Gastroesophageal sphincter (tissue), 4 donors: ENCODE data around the gene UMAD1. TPM values are rescaled to one million over a fixed set of nuclear protein-coding genes. Genes with fewer than 3 reads are reported as not detected.

Experiments used
- ATAC-seq: fragments of 150-250 bp; one replicate; pipeline ENCODE4 v1.9.1; 2016; ENCODE audit warnings: mild to moderate bottlenecking, moderate library complexity
- H3K27ac ChIP-seq, 4 donors: fragments of 200-600 bp; sonication (generic) in 3 of 4; 1 replicate in 3 of 4; 2 replicates in 1 of 4; pipeline ENCODE4 v1.5.1; 2016 to 2019
- H3K27me3 ChIP-seq: fragments of 200-600 bp; sonication (generic); one replicate; pipeline ENCODE4 v1.5.1; 2019
- H3K36me3 ChIP-seq, 2 donors: fragments of 200-600 bp; sonication (generic); one replicate each; pipeline ENCODE4 v1.5.1; 2019; ENCODE audit warnings: control low read depth in 1 of 2
- H3K4me1 ChIP-seq, 3 donors: fragments of 200-600 bp; sonication (generic); 1 replicate in 2 of 3; 2 replicates in 1 of 3; pipeline ENCODE4 v1.5.1; 2016 to 2019; ENCODE audit warnings: control low read depth in 2 of 3
- H3K4me3 ChIP-seq, 2 donors: fragments of 200-600 bp; sonication (generic); one replicate each; pipeline ENCODE4 v1.5.1; 2019; ENCODE audit warnings: mild to moderate bottlenecking in 1 of 2, moderate library complexity in 1 of 2
- H3K9me3 ChIP-seq, 3 donors: fragments of 200-600 bp; sonication (generic); one replicate each; pipeline ENCODE4 v1.5.1; 2017 to 2019; ENCODE audit warnings: control low read depth in 2 of 3
- EP300 ChIP-seq: sonication (generic); formaldehyde crosslinking; IDR thresholded peaks from one replicate; pipeline ENCODE4 v1.6.1; 2017; ENCODE audit warnings: antibody characterized with exemption, mild to moderate bottlenecking
- POLR2A ChIP-seq, 2 donors: fragments of 450-650 bp; IDR thresholded peaks; one replicate each; pipeline ENCODE4 v1.6.1; 2017; ENCODE audit warnings: antibody characterized with exemption in 2 of 2, mild to moderate bottlenecking in 2 of 2, moderate library complexity in 1 of 2
- POLR2AphosphoS5 ChIP-seq: sonication (generic); formaldehyde crosslinking; IDR thresholded peaks from one replicate; pipeline ENCODE4 v1.6.1; 2017; ENCODE audit warnings: antibody characterized with exemption
- WGBS, 2 donors: methylation state at CpG; one replicate each; pipeline ENCODE4 v1.1.5; 2018; ENCODE audit warnings: low coverage in 1 of 2; 5-methylcytosine and 5-hydroxymethylcytosine counted together
- total RNA-seq, 4 donors: library from RNA; depleted of rRNA; stranded (reverse); fragments of >200 nt; gene quantifications; one replicate each; pipeline ENCODE4 v1.1.0, GENCODE V29; 2016
- TF ChIP-seq, protein P1 (sequence below), 4 experiments: fragments of 200-600 bp in 2 of 4; fragments of 450-650 bp in 2 of 4; sonication (generic) in 1 of 4; IDR thresholded peaks; one replicate each; pipeline ENCODE4 v1.5.1; 2017 to 2019; ENCODE audit warnings: antibody characterized with exemption in 4 of 4, mild to moderate bottlenecking in 2 of 4, moderate library complexity in 2 of 4

UMAD1 gene
- total RNA-seq, 4 donors from 2014 or later: 7.4 to 24.4 (median 15.9) TPM

DNA sequence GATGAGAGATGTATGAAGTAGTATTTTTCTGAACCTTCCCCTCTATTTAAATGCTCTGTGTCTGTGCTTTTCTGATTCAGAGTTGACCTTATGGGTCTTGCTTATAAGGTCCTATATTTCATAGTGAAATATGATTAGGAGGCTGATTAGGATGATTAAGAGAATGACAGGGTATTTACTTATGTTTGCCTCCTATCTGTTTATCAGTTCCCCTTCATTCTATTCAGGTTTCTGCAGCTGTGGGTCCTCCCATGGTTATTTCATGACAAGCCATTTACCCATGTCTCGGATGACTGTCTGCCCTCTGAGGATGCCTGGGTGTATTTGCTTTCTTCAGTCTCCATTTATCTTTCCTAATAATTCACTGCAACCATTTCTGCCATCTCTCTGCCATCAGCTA, 61.0 kb downstream of the UMAD1 start:
- Histone ChIP-seq H3K4me3 (no peak overlapping the region), H3K4me1 (peaks cover 0 to 33% (median 0%) of the 10 kb centered on the region in 3 donors)

DNA sequence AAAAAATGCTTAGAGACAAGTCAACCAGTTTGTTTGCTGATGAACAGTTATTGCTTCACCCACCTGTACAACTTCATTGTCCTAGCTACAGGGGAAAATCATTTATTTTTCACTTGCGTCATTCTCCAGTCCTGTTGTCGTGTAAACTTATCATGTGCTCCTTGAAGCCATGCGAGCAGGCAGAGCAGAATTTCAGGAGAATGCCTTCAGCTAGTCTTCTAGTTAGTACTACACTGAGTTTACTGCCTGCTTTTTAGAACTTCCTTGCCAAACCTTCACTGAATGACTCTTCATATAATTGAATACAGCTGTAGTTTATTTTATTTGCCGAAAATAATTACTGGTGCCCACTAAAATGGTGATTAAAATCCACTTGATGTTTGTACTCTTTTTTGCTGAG, 62.3 kb downstream of the UMAD1 start:
- H3K4me3 ChIP-seq: no peak overlapping the region
- H3K4me1 ChIP-seq: peaks cover 0 to 36% (median 0%) of the 10 kb centered on the region in 3 donors
- no peaks in the 10 kb centered on the region for H3K27me3 ChIP-seq
- H3K27ac ChIP-seq: no peak overlapping the region
- no peak for ATAC-seq
- TF ChIP-seq, protein P1, sequence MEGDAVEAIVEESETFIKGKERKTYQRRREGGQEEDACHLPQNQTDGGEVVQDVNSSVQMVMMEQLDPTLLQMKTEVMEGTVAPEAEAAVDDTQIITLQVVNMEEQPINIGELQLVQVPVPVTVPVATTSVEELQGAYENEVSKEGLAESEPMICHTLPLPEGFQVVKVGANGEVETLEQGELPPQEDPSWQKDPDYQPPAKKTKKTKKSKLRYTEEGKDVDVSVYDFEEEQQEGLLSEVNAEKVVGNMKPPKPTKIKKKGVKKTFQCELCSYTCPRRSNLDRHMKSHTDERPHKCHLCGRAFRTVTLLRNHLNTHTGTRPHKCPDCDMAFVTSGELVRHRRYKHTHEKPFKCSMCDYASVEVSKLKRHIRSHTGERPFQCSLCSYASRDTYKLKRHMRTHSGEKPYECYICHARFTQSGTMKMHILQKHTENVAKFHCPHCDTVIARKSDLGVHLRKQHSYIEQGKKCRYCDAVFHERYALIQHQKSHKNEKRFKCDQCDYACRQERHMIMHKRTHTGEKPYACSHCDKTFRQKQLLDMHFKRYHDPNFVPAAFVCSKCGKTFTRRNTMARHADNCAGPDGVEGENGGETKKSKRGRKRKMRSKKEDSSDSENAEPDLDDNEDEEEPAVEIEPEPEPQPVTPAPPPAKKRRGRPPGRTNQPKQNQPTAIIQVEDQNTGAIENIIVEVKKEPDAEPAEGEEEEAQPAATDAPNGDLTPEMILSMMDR (IDR thresholded peaks at IDR 0.05): no peak
- no peak for TF ChIP-seq POLR2A (IDR thresholded peaks at IDR 0.05)
- no peak for TF ChIP-seq EP300
- no peak for TF ChIP-seq POLR2AphosphoS5
- no peaks in the 10 kb centered on the region for H3K9me3 ChIP-seq
- no peaks in the 10 kb centered on the region for H3K36me3 ChIP-seq
- 70 to 73% methylated on average over 4 of the region's 4 CpGs for WGBS, 2 donors

More for the DNA sequence above, 61.0 kb downstream of the UMAD1 start:
- Histone ChIP-seq H3K27me3 (no peaks in the 10 kb centered on the region), H3K36me3 (no peaks in the 10 kb centered on the region), H3K9me3 (no peaks in the 10 kb centered on the region), H3K27ac (no peak overlapping the region)
- WGBS, 2 donors: 88 to 100% methylated on average over 1 of the region's 1 CpG
- no peak for ATAC-seq
- TF ChIP-seq, protein P1 (IDR thresholded peaks at IDR 0.05): no peak
- TF ChIP-seq EP300: no peak
- no peak for TF ChIP-seq POLR2A (IDR thresholded peaks at IDR 0.05)
- TF ChIP-seq POLR2AphosphoS5: no peak

DNA sequence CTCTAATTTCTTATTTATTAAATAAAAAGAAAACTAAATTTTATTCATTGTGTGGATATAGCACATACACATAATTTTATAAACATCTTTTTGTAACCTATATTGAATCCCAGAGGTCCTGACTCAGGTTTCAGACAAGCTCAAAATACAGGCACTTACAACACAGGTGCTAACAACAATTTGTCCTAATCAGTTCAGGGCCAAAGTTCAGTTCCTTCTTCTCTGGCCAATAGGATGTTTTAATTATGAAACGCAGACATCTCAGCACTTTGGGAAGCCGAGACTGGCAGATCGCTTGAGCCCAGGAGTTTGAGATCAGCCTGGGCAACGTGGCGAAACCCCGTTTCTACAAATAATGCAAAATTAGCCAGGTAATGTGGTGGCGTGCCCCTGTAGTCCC, 62.9 kb downstream of the UMAD1 start:
- no peak overlapping the region for H3K27ac ChIP-seq
- no peaks in the 10 kb centered on the region for H3K9me3 ChIP-seq
- H3K4me3 ChIP-seq: no peak overlapping the region
- no peaks in the 10 kb centered on the region for H3K27me3 ChIP-seq
- TF ChIP-seq EP300: no peak
- TF ChIP-seq, protein P1 (IDR thresholded peaks at IDR 0.05): no peak
- TF ChIP-seq POLR2AphosphoS5: no peak
- no peak for TF ChIP-seq POLR2A (IDR thresholded peaks at IDR 0.05)
- no peak for ATAC-seq
- H3K36me3 ChIP-seq: no peaks in the 10 kb centered on the region
- peaks cover 0 to 36% (median 0%) of the 10 kb centered on the region in 3 donors for H3K4me1 ChIP-seq
- 98% methylated on average over 7 of the region's 7 CpGs for WGBS, 2 donors

DNA sequence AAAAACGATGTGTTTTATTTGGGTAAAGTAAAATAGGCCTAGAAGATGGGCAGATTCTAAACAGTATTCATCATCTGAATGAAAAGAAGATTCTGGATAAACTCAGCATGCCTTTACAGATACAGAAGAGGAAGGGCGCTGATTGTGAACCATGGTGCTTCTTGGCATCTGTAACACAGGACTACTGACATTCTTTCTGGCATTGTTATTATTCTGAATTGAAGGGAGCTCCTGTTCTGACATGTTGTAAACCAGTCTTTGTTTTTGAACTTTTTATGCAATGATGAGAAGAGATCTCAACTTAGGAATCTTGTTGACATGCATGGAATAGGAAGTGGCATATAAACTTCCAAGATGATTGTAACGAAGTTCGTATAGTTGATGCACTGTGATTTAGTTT, 64.3 kb downstream of the UMAD1 start:
- Histone ChIP-seq H3K4me1 (peaks cover 0 to 24% (median 0%) of the 10 kb centered on the region in 3 donors), H3K4me3 (no peak overlapping the region), H3K36me3 (no peaks in the 10 kb centered on the region), H3K27me3 (no peaks in the 10 kb centered on the region), H3K9me3 (no peaks in the 10 kb centered on the region), H3K27ac (no peak overlapping the region)
- TF ChIP-seq POLR2AphosphoS5 (no peak), POLR2A (IDR thresholded peaks at IDR 0.05) (no peak), EP300 (no peak)
- TF ChIP-seq, protein P1 (IDR thresholded peaks at IDR 0.05): no peak
- 61 to 78% methylated on average over 4 of the region's 4 CpGs for WGBS, 2 donors
- no peak for ATAC-seq

DNA sequence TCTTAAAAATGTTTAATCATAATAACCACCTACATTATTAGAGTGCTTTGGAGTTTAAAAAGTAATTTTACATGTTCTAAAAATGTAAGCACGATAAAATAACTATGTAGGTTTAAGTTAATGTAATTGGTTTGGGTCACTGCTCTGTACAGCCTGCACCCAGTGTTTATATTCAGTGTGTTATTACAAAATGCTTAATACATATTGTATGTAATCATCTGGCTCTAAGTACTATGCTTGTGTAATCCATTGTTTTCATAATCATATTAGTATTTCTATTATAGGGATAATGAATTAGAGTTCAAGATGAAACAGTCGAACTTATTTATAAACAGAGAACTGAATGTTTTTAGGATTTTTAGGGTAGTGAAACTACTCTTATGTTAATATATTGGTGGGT, 64.8 kb downstream of the UMAD1 start:
- WGBS, 2 donors: 43 to 54% methylated on average over 2 of the region's 2 CpGs
- no peak overlapping the region for H3K27ac ChIP-seq
- no peak for ATAC-seq
- peaks cover 0 to 23% (median 0%) of the 10 kb centered on the region in 3 donors for H3K4me1 ChIP-seq
- no peaks in the 10 kb centered on the region for H3K9me3 ChIP-seq
- TF ChIP-seq EP300: no peak
- no peak for TF ChIP-seq POLR2AphosphoS5
- H3K27me3 ChIP-seq: no peaks in the 10 kb centered on the region
- H3K36me3 ChIP-seq: no peaks in the 10 kb centered on the region
- H3K4me3 ChIP-seq: no peak overlapping the region
